Skeletal muscle cell (primary cell): ENCODE data around the gene PRG3.
"Not testable (repeated sequence)": the region's sequence is repeated elsewhere in the genome, so short reads cannot be mapped to it uniquely, and the experiment has no call there.

Source experiments
- DNase-seq: peaks from one replicate; pipeline ENCODE4 v3.0.0-alpha.2; 2010; ENCODE audit warnings: low read depth
- H3K4me3 ChIP-seq: 2 replicates; pipeline ENCODE4 v1.5.1; 2011; ENCODE audit warnings: low read depth, mild to moderate bottlenecking, control low read depth, low read length, moderate library complexity

The PRG3 gene

GRCh38 chr11:57348052-57348451 lies 32.9 kb downstream of the PRG3 start:
- no peak overlapping the region for H3K4me3 ChIP-seq
- no peak for DNase-seq

- no peak for DNase-seq
- H3K4me3 ChIP-seq, result no peak overlapping the region
Measured at GRCh38 chr11:57347336-57347735, 33.6 kb downstream of the PRG3 start.

GRCh38 chr11:57345555-57346211 lies 35.3 kb downstream of the PRG3 start:
- no peak overlapping the region for H3K4me3 ChIP-seq
- no peak for DNase-seq

- no peak overlapping the region for H3K4me3 ChIP-seq
- no peak for DNase-seq
Measured at GRCh38 chr11:57344826-57345225, 36.1 kb downstream of the PRG3 start.

- no peak for DNase-seq
- no peak overlapping the region for H3K4me3 ChIP-seq
Measured at GRCh38 chr11:57343825-57344224, 37.1 kb downstream of the PRG3 start.

- H3K4me3 ChIP-seq, result no peak overlapping the region
- DNase-seq, result no peak
Measured at GRCh38 chr11:57342702-57343101, 38.2 kb downstream of the PRG3 start.

GRCh38 chr11:57341250-57341808 lies 39.6 kb downstream of the PRG3 start:
- no peak overlapping the region for H3K4me3 ChIP-seq
- DNase-seq, result no peak

GRCh38 chr11:57340039-57340615 lies 40.8 kb downstream of the PRG3 start:
- H3K4me3 ChIP-seq, result no peak overlapping the region
- DNase-seq, result no peak

- H3K4me3 ChIP-seq, result no peak overlapping the region
- no peak for DNase-seq
Measured at GRCh38 chr11:57339328-57339727, 41.6 kb downstream of the PRG3 start.

GRCh38 chr11:57338142-57338541 lies 42.8 kb downstream of the PRG3 start, which contains the start of gene P2RX3:
TSS of gene P2RX3 (plus strand) at chr11:57338352. CDS start at chr11:57338551, 199 bp downstream.
- H3K4me3 ChIP-seq, result no peak within 1 kb of the TSS
- DNase-seq, result no peak

GRCh38 chr11:57336856-57337255 lies 44.1 kb downstream of the PRG3 start:
- not testable (repeated sequence) for DNase-seq, H3K4me3 ChIP-seq

GRCh38 chr11:57336111-57336666 lies 44.8 kb downstream of the PRG3 start:
- DNase-seq, result no peak
- H3K4me3 ChIP-seq, result peak overlapping the region; percentile 75

- peak; percentile 43 for DNase-seq
- peak within 1 kb of the TSS; percentile 75 for H3K4me3 ChIP-seq
Measured at GRCh38 chr11:57335343-57336110, 45.4 kb downstream of the PRG3 start, which contains the start of gene SSRP1. TSS of gene SSRP1 (minus strand) at chr11:57335892. CDS start at chr11:57335121, 771 bp downstream.

GRCh38 chr11:57335023-57335342 lies 46.0 kb downstream of the PRG3 start:
- peak overlapping the region; percentile 75 for H3K4me3 ChIP-seq
- no peak for DNase-seq

- no peak overlapping the region for H3K4me3 ChIP-seq
- DNase-seq, result no peak
Measured at GRCh38 chr11:57332694-57333440, 48.1 kb downstream of the PRG3 start.

- no peak for DNase-seq
- H3K4me3 ChIP-seq, result no peak overlapping the region
Measured at GRCh38 chr11:57331720-57332119, 49.2 kb downstream of the PRG3 start.

- H3K4me3 ChIP-seq, result no peak overlapping the region
- DNase-seq, result no peak
Measured at GRCh38 chr11:57330029-57330428, 50.9 kb downstream of the PRG3 start.

- H3K4me3 ChIP-seq, result no peak overlapping the region
- DNase-seq, result no peak
Measured at GRCh38 chr11:57327721-57328120, 53.2 kb downstream of the PRG3 start.
